ENCODE data around the gene MYO18B.

GRCh38 chr22:26021516-26021915, 279.5 kb downstream of the MYO18B start:
- no peak for TF ChIP-seq BACH2 (CRISPR knock-in tag; IDR thresholded peaks at IDR 0.05; ENCODE audit: borderline replicate concordance)
- TF ChIP-seq ESRRG (CRISPR knock-in tag; IDR thresholded peaks at IDR 0.05), result no peak
- no peak for TF ChIP-seq ARNTL (CRISPR knock-in tag; IDR thresholded peaks at IDR 0.05; ENCODE audit: borderline replicate concordance, low read depth)
- TF ChIP-seq ZNF70 (CRISPR knock-in tag; IDR thresholded peaks at IDR 0.05), result no peak
- TF ChIP-seq ZFP3 (CRISPR knock-in tag; IDR thresholded peaks at IDR 0.05), result no peak
- TF ChIP-seq ISL1 (CRISPR knock-in tag; IDR thresholded peaks at IDR 0.05), result no peak
- no peak for TF ChIP-seq OSR1 (CRISPR knock-in tag; IDR thresholded peaks at IDR 0.05)
- TF ChIP-seq PPARA (CRISPR knock-in tag; IDR thresholded peaks at IDR 0.05; ENCODE audit: borderline replicate concordance), result no peak
- TF ChIP-seq, protein P1, sequence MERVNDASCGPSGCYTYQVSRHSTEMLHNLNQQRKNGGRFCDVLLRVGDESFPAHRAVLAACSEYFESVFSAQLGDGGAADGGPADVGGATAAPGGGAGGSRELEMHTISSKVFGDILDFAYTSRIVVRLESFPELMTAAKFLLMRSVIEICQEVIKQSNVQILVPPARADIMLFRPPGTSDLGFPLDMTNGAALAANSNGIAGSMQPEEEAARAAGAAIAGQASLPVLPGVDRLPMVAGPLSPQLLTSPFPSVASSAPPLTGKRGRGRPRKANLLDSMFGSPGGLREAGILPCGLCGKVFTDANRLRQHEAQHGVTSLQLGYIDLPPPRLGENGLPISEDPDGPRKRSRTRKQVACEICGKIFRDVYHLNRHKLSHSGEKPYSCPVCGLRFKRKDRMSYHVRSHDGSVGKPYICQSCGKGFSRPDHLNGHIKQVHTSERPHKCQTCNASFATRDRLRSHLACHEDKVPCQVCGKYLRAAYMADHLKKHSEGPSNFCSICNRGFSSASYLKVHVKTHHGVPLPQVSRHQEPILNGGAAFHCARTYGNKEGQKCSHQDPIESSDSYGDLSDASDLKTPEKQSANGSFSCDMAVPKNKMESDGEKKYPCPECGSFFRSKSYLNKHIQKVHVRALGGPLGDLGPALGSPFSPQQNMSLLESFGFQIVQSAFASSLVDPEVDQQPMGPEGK (CRISPR knock-in tag; IDR thresholded peaks at IDR 0.05; ENCODE audit: borderline replicate concordance), result no peak
- no peak for TF ChIP-seq CREB5 (CRISPR knock-in tag; IDR thresholded peaks at IDR 0.05; ENCODE audit: low read depth)
- no peak for TF ChIP-seq ZNF565 (CRISPR knock-in tag; conservative IDR thresholded peaks at IDR 0.05; ENCODE audit: low read depth)
- TF ChIP-seq TOX (CRISPR knock-in tag; IDR thresholded peaks at IDR 0.05; ENCODE audit: borderline replicate concordance), result no peak
